K562 (cell line): Measurements from ENCODE around the gene PKD2. TPM values are rescaled to one million over a fixed set of nuclear protein-coding genes. Genes with fewer than 3 reads are reported as not detected.

Source experiments
- ARID3B ChIP-seq: fragments of 250-450 bp; sonication (Bioruptor Pico); IDR thresholded peaks from 2 replicates; pipeline ENCODE4 v1.4.0; 2020; ENCODE audit warnings: borderline replicate concordance
- COPS2 ChIP-seq: fragments of 450-650 bp; conservative IDR thresholded peaks from 2 replicates; pipeline ENCODE4 v1.6.1; 2016; ENCODE audit warnings: mild to moderate bottlenecking, moderate library complexity
- CTCF ChIP-seq, 3 experiments: IDR thresholded peaks in 2 of 3; conservative IDR thresholded peaks in 1 of 3; 2 replicates each; pipeline ENCODE4 v1.5.1; 2011 to 2012; ENCODE audit warnings: low read length in 3 of 3, mild to moderate bottlenecking in 3 of 3, control low read depth in 2 of 3, improper control_type of control experiment in 1 of 3, inconsistent platforms in 1 of 3, low read depth in 1 of 3, mixed read lengths in 1 of 3, moderate library complexity in 1 of 3; ENCODE audit not compliant: insufficient read depth in 2 of 3
- HSF4 ChIP-seq: fragments of 250-450 bp; sonication (Bioruptor Pico); IDR thresholded peaks from 2 replicates; pipeline ENCODE4 v2.1.2; 2022; ENCODE audit warnings: mild to moderate bottlenecking, moderate library complexity, borderline replicate concordance
- MECOM ChIP-seq: fragments of 250-450 bp; sonication (Bioruptor Pico); IDR thresholded peaks from 2 replicates; pipeline ENCODE4 v1.8.0; 2022; ENCODE audit warnings: inconsistent platforms
- PRMT5 ChIP-seq: sonication (generic); formaldehyde crosslinking; IDR thresholded peaks from 2 replicates; pipeline ENCODE4 v1.5.0; 2020; ENCODE audit warnings: missing genetic modification reagents
- RBM17 ChIP-seq: fragments of 200-400 bp; formaldehyde crosslinking; IDR thresholded peaks from 2 replicates; pipeline ENCODE4 v1.6.1; 2017; ENCODE audit warnings: low read depth, mild to moderate bottlenecking, low read length, borderline replicate concordance
- WHSC1 ChIP-seq: IDR thresholded peaks from one replicate; pipeline ENCODE4 v1.6.1; 2012; ENCODE audit warnings: low read length, control low read depth, inconsistent platforms
- polyA plus RNA-seq, 8 experiments: library from polyadenylated mRNA; depleted of rRNA in 4 of 8; stranded (reverse) in 5 of 8; unstranded in 3 of 8; fragments of >200 nt; fragmentation: Nextera tagmentation in 2 of 8; fragmentation: Illumina TruSeq in 1 of 8; extraction: Ambion mirVana in 2 of 8; extraction: Trizol in 1 of 8; gene quantifications; 2 replicates each; pipeline versions ENCODE4 v1.2.1 to v1.2.3, GENCODE V29; 2011 to 2014; ENCODE audit warnings: inconsistent platforms in 1 of 8, missing spikeins in 1 of 8
- total RNA-seq, 7 experiments: library from RNA; depleted of rRNA in 6 of 7; stranded (reverse); fragments of >200 nt in 6 of 7; fragmentation: Illumina TruSeq in 2 of 7; extraction: Trizol in 2 of 7; gene quantifications; 2 replicates each; pipeline versions ENCODE4 v1.2.1 to v1.2.3, GENCODE V29; 2011 to 2021; ENCODE audit warnings: low replicate concordance in 1 of 7

Gene PKD2
- total and polyA plus RNA-seq, 9 of the 15 experiments (the other 6 are each of a cell fraction or from before 2014, with no cell fraction given): 0.11 to 1.2 (median 0.47) TPM

GRCh38 chr4:88005946-88006345, 1.5 kb upstream of the PKD2 start (continued):
- TF ChIP-seq HSF4 (CRISPR knock-in tag): no peak
- TF ChIP-seq COPS2: no peak
- TF ChIP-seq MECOM (CRISPR knock-in tag): no peak
- no peak for TF ChIP-seq WHSC1
- TF ChIP-seq RBM17: no peak
- no peak for TF ChIP-seq ARID3B (CRISPR knock-in tag)
- no peak for TF ChIP-seq CTCF (IDR thresholded peaks at IDR 0.05 in 2 of 3, conservative IDR thresholded peaks at IDR 0.05 in 1 of 3; ENCODE audit: insufficient read depth in 2 of 3, low read depth in 1 of 3, low read length in 3 of 3)
- no peak for TF ChIP-seq PRMT5 (CRISPR knock-in tag)
